GM21515 (cell line): ENCODE results near the gene UNC119B.
A peak's percentile ranks its signal among the peaks of the same experiment; 100 is the strongest.

Experiments
- ATAC-seq: cut with Tn5 transposase; IDR thresholded peaks from one replicate; pipeline ENCODE4 v1.9.1; 2021; ENCODE audit not compliant: unreplicated experiment

The UNC119B gene

DNA sequence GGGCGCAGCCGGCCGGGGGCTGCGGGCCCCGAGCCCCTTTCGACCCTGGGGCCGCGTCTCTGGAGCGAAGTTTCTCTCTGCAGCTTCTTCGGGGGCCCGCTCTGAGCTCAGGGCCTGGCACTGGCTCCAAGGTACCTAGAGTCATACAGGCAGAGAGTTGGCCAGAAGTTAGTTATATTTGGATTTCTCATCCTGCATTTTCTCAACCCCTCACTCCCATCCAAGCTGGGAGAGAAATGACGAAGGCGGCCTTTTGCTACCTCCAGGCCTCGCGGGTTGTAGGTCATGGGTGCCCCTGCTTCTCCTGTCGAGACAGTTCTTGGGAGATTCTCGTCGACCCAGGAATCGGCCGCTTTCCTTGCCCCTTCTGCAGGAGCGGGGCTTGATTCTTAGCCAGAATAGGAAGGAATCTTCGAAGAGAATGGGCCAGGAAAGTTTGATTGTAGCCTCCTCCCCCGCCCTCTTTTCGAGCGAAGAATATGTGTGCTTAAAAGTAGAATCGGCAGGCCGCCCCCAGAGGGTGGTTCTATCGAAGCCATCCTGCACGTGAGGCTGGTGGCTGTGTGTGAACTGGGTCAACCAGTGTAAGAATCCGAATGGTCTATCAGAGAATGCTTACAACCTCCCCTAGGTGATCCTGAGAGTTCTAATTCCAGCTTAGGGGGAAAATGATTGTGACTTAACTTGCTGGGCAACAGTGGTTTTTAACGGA lies 22.5 kb upstream of the UNC119B start:
- ATAC-seq, result no peak

DNA sequence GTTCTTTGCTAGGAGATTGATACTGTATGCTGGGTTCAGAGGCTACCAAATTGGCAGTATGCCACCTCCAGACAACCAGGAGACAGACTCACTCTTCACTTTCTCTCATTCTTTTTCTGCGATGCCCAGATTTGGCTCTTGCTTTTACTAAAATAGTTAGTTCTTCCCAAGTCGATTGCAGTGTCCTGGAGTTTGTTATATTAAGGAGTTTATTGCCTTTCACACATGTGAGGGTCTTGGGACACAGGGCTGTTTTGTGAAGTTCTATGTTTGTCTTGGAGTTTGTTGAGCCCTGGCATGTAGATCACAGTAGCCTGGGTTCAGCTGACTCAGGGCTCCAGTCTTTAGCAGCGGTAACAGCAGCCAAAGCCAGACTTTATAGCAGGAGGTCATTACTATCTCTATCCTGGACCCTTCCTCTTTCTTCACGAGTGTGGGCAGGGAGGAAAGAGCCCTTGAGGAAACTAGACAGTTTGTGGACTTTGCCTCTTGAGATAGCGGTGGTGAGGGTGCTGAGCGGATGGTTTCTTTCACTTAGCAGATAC lies 21.7 kb upstream of the UNC119B start:
- ATAC-seq, result no peak

DNA sequence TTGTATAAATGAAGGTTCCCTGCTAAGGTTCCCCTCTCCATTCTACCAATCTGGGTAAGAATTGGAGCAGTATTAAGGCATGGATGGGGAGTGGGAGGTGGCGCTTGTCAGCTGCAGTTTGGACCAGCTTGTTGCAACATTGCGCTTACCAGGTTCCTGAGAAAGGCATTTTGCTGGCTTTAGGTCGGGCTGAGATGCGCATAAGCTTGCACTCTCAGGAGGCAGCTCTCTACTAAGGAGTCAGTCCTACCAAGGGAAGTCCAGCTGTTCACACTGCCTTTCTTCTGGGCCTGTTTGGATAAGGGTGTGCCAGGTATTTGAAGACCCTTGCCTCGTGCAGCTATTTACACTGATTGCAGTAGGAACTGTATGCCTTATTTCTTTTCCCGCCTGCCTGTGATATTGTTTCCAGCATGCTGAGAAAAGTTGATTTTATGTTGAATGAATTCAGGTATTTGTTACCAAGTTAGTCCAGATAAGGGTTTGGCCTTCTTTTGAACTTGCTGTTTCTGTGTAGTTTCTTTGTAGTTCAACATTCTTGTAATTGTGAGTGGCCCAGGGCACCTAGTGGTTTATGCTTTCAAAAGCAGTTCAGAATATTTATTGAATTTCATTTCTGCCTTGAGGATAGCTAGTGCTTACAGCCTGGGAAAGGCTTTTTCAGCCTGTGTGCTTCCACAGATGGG lies 20.7 kb upstream of the UNC119B start:
- ATAC-seq, result no peak

DNA sequence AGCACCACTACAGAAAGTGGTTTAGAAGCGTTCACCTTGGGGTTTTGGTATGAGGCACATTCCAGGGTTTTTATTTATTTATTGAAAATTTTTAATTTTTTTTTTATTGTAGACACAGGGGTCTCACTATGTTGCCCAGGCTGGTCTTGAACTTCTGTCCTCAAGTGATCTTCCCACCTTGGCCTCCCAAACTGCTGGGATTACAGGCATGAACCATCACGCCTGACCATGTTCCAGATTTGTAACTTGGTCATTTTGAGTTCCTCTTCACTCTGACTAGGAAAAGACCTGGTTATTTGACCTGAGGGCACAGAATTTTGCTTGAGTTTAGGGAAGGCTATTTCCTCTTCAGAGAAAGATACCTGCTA lies 20.2 kb upstream of the UNC119B start:
- ATAC-seq, result no peak

DNA sequence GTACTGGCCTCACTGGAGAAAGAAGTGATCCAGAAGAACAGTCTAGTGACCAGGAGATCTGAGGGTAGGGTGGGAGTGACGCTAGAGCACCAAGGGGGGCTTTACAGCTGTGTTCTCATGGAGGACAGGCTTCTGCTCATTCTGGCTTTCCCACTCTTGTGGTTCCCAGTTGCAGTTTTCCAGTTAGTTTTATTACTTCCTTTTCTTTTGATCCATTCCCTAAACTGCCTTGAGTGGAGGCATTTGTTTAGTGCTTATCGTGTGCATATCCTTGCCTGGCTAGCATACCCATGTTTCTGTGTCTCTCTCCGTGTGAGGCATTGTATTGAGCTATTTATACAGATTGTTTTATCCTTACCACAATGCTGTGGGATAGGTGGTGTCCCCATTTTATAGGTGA lies 19.3 kb upstream of the UNC119B start:
- no peak for ATAC-seq

DNA sequence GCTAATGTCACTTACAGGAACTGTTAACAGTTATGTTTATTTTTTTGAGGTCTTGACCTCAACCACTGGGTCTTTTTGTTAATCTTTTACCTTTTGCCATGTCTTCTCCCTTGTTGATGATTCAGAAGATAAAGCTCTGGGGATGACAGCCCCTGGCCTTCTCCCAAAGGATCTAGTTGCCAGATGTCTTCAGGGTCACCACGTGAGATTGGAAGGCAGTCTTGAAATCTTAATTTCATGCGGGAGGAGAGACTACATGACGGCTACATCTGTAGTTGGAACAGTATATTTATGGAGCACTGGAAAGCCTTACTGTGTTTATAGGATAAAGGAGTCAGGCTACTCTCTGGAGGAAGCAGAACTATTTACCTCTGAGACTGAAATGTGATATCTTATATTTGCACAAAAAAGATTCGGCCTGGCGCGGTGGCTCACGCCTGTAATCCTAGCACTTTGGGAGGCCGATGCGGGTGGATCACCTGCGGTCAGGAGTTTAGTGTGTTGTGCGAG lies 17.7 kb upstream of the UNC119B start:
- ATAC-seq, result no peak

DNA sequence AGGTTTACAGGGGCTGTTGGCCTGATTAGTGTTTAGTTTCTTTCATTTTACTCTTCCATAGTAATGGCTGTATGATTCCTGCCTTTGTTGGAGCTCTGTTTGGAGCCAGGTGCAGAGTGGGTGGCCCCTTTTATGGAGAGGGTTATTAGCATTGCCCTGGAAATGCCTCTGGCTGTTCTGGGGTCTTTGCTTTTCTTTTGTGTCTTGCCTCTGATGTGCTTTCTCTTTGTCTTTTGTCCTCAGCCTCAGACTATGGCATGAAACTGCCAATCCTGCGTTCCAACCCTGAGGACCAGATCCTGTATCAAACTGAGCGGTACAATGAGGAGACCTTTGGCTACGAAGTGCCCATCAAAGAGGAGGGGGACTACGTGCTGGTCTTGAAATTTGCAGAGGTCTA lies 16.4 kb upstream of the UNC119B start:
- ATAC-seq, result no peak

DNA sequence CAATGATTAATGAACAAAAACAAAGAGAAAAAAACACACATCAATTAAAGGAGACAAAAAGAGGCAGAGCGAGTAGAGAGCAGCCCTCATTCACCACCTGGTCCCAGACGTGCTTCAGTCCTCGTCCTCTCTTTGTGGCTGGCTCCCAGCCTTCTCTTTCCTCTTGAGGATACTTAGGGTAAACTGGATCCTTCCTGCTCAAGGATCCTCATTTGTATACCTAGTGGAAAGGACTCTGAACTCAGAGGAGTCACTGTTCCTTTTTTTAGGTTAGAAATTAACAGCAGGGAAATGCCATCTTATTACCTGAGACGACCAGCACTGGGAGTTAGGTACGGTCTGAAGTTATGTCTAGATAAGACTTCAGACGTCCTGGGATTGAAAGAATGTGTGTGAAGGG lies 13.6 kb upstream of the UNC119B start:
- ATAC-seq, result no peak

DNA sequence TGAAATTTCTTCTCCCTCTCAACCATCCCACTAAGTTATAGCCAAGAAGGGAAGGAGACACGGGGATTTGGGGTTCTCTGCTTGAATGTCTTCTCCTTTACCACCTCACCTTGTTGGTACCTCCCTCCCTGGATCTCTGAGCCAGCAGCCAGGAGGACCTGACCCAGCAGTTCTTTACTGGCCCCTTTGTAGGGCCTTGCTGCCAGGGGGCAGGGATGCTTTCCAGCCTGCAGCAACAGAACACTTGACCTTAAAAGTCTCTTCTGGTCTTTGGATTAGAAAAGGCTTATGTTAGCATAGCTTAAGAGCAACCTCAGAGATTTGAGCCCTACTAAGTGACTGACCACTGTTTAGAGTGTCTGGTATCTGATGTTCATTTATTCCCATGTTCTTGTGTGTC lies 12.9 kb upstream of the UNC119B start:
- no peak for ATAC-seq

DNA sequence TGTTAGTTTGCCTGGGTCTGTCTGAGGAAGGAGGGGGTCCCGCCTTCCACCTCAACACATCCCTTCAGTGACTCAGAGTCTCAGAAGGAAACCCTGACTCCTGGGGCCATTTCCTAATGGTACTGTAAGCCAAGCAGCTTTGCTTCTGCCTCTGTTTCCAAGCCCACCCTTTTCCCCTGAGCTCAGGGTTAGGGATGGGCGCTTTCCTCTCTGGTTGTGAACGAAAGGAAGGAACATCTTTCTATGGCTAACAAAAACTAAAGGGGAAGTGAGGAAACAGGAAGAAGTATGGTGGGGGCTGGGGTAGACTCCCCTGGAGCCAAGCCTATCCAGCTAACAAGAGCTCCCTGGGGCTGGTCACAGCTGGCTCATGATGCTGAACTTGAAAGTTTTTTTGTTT lies 11.6 kb upstream of the UNC119B start:
- no peak for ATAC-seq

DNA sequence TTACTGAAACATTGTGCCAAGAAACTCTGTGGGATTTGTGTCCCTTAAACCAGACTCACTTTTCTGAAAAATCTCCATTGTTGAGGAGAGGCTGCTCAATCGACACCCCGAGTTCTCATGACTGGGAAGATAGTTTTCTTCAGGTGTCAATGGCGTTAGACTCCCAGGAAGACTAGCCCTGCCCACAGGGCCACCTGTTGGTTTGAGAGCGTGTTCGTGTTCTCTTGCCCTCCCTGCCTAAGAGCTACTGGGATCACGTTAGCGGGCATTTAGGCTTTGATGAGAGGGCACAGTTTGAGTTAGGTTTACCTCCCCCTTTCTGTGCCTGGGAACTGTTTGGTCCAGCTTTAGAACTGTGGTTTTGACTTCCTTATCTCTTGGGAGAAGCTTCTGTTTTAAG lies 10.7 kb upstream of the UNC119B start:
- ATAC-seq, result no peak

DNA sequence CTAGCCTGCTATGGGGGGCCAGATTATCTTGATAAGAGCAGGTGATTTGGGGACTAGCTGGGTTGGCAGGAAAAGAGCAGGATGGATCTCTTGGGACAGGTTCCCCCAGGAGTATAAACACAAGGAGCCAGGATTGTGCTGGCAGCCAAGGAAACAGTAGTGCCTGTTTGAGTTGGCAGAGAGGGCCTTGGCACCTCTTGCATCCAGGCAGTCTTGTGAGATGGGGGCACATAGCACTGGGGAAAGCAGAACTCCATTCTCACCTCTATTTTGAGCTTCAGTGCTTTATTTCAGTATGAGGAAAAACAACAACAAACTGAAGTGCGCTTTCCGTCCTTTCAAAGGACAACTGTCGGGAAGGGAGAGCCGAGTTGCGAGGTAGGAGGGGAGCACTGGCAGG lies 9.4 kb upstream of the UNC119B start:
- ATAC-seq, result no peak

DNA sequence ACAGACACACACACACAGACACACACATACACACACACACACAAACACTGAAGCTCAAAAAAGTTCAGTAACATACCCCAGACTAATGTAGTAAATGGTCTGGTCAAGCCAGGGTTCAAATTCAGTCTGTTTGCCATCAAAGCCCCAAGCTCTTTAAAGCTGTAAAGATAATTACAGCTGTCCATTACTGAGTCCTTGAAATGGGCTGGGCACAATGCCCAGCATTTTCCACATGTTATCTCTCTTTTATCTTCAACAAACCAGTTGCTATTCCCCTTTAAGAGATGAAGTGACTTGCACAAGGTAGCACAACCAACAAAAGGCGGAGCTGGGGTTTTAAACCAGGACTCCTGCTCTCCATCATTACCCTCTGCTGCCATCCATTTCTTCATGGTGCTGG lies 7.6 kb upstream of the UNC119B start:
- ATAC-seq, result no peak

DNA sequence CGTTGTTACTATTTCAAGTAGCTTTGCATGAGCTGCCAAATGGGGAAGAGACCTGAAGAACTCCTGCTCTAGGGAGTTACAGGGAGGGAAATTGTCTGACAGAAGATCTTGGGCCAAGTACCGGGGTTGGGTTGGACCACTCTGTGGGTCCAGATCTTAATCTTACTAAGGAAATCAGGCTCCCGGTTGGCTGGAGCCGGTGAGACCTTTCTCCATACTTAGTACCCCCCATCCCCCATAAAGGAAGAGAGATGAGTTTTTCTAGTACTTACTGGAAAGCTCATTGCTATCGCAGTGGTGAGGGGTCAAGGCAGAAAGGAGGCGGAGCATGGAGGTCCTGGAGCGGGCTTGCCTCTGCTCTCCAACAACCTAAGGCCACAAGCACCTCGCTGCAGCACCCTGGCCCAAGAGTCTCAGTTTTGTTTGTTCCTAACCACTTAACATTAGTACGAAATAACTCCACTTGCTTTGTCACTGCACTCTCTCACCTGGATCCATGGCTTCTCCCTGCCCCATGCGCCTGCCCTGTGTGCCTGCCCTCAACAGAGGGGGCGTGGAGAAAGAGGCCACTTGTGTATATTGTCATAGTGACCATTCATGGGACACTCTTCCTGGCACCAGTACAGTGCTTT lies 6.8 kb upstream of the UNC119B start:
- no peak for ATAC-seq

DNA sequence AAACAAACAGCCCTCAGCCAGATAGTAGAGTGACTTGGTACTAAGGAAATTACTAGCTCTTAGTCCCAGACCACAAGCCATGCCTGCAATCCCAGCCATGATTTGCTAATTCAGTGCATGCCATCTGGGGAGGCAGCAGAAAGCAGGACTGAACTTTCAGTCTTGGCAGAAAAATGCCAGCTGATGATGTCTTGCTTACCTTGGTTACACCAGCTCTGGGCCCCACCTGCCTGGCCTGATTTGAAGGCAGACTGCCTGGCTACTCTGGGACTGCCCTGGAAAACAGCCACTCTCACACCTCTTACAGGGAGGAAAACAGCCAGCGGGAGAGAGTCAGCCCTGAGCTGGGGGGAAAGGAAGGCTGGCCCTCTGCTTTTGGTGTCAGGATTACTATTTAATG lies 4.6 kb upstream of the UNC119B start:
- no peak for ATAC-seq

DNA sequence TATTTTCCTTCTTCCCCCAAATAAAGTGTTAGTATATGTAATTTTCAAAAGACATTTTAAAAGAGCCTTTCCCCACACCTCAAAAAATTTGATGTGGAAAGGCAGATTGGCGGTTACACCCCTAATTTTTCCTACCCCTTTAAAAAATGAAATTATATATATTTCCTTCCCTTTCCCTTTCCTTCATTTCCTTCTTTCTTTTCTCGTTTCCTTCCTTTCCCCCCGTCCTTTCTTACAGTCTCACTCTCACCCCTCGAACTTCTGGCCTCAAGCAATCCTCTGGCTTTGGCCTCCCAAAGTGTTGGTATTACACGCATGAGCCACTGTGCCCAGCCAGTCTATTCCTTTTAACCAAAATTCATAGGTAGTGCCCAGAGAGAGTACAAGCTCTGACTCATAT lies 4.2 kb upstream of the UNC119B start:
- no peak for ATAC-seq

DNA sequence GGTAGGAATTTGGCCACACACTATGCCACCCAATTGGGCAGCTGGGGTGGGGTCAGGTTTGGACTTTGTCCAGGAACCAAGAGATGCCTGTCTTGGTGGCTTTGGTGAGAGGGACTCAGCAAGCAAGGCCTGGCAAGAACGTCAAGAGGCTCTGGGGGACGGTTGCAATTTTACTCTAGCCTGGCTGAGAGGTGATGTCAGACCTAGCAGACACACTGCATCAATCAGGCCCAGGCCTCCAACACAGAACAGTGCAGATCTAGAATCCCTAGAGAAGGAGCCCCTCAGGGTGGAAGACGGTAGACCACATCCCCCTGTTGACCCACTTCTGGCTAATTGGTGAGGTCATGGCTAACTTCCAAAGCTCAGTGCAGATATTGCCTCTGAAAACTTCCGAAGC lies 1.6 kb upstream of the UNC119B start:
- ATAC-seq, result no peak

DNA sequence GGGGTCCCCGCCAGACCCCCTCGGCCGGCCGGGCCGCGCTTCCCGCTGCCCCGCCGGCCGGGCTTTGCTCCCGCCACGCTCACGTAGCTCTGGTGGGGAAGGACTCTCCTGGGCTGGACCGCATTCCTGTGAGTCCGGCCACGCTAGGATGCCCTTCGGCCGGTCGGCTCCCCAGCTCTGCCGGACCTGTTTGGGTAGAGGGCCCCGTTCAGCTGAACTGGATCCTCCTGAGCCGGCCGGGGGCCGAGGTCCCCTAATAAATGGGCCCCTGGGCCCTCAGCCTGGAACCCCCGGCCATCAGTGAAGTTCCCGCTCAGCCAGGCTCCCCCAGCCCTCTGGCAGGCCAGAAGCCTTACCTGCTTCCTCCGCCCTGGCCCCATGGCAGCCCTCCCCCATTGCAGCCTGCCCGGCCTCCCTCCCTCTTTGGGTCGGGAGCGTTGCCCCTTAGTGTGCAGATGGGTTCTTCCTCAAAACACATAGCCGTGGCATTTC lies 593 bp downstream of the UNC119B start:
- peak; percentile 24 for ATAC-seq

DNA sequence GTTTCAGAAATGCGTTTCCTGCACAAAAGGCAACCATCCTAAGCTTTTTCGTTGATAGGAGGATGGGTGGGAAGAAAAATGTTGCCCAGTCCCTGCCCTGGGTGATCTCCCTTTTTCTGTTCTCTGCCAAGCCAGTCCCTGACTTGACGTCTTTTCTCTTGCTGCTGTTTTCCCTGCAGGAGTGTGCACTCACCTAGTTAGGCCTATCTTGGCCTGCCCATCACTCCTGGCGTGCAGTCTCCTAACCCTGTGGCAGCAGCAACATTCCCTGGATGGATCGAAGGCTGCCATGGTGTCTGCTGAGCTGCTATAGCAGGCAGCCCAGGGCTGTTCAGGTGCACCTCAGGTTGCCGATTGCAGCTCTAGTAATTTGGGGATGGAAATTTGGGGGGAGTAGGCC lies 1.2 kb downstream of the UNC119B start:
- ATAC-seq, result no peak

DNA sequence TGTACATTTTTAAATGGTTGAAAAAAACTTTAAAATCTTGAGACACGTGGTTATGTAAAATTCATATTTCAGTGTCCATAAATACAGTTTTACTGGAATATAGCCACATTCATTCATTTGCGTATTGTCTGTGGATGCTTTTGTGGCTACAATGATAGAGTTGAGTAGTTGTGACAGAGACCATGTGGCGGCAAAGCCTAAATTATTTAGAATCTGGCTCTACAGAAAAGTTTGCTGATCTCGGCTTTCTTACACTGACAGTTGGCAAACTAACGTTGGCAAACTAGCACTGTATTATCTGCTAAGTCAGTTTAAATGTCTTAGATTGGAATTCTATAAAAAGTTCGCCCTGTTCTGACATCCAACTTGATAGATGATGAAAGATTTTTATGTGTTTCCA lies 2.4 kb downstream of the UNC119B start:
- no peak for ATAC-seq

DNA sequence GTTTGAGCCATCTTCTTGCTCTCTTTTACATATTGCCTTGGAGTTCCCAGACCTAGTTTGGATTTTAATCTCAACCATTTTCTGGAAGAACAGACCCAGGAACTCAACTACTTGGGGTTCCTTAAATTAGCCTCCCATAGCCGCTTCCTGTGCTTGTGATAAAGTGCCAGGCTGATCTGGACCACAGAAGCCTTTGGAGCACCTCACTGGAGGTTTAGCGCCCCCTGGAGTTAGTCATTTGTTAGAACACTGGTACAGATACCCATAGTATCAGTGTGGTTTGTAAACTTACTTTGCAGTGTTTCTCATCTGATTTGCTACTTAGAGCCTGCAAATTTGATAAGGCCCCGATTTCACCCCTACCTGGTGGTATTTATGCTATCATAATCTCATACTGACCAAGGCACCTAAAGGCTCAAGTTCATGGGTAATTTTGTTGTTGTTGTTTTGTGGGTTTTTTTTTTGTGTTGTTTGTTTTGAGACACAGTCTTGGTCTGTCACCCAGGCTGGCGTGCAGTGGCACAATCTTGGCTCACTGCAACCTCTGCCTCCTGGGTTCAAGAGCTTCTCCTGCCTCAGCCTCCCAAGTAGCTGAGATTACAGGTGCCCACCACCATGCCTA lies 3.7 kb downstream of the UNC119B start:
- ATAC-seq, result no peak
